SK-N-SH (cell line): ENCODE data around the gene SMARCC2.

Experiments
- ELF1 ChIP-seq: IDR thresholded peaks from 2 replicates; pipeline ENCODE4 v1.4.0; 2012
- FOSL2 ChIP-seq: IDR thresholded peaks from 2 replicates; pipeline ENCODE4 v1.4.0; 2012; ENCODE audit warnings: low read depth, mild to moderate bottlenecking, moderate library complexity, borderline replicate concordance
- POLR2AphosphoS5 ChIP-seq: IDR thresholded peaks from 2 replicates; pipeline ENCODE4 v1.6.1; 2012; ENCODE audit warnings: low read depth, low read length
- RFX5 ChIP-seq: IDR thresholded peaks from 2 replicates; pipeline ENCODE4 v1.6.1; 2012; ENCODE audit warnings: mild to moderate bottlenecking, improper control_type of control experiment, low read length
- SIN3A ChIP-seq: IDR thresholded peaks from 2 replicates; pipeline ENCODE4 v1.6.1; 2012; ENCODE audit warnings: low read depth, mild to moderate bottlenecking, low read length, moderate library complexity, borderline replicate concordance
- SMC3 ChIP-seq: IDR thresholded peaks from 2 replicates; pipeline ENCODE4 v1.6.1; 2012; ENCODE audit warnings: low read depth, low read length, improper control_type of control experiment
- TAF1 ChIP-seq: IDR thresholded peaks from 2 replicates; pipeline ENCODE4 v1.6.1; 2012; ENCODE audit warnings: low read depth, mild to moderate bottlenecking, low read length, moderate library complexity, borderline replicate concordance
- TEAD4 ChIP-seq: IDR thresholded peaks from 2 replicates; pipeline ENCODE4 v1.4.0; 2012; ENCODE audit warnings: mild to moderate bottlenecking, borderline replicate concordance; ENCODE audit not compliant: insufficient read depth
- YY1 ChIP-seq: IDR thresholded peaks from 2 replicates; pipeline ENCODE4 v1.4.0; 2012; ENCODE audit warnings: low read depth, mild to moderate bottlenecking
- TF ChIP-seq, protein P1 (sequence below): fragments of 200-600 bp; sonication (generic); IDR thresholded peaks from 2 replicates; pipeline ENCODE4 v1.6.1; 2017; ENCODE audit warnings: antibody characterized with exemption, mild to moderate bottlenecking, moderate library complexity
- TF ChIP-seq, protein P2 (sequence below): IDR thresholded peaks from 2 replicates; pipeline ENCODE4 v1.4.0; 2012; ENCODE audit warnings: low read depth

GRCh38 chr12:56150563-56150962, 38.7 kb downstream of the SMARCC2 start:
- TF ChIP-seq, protein P1, sequence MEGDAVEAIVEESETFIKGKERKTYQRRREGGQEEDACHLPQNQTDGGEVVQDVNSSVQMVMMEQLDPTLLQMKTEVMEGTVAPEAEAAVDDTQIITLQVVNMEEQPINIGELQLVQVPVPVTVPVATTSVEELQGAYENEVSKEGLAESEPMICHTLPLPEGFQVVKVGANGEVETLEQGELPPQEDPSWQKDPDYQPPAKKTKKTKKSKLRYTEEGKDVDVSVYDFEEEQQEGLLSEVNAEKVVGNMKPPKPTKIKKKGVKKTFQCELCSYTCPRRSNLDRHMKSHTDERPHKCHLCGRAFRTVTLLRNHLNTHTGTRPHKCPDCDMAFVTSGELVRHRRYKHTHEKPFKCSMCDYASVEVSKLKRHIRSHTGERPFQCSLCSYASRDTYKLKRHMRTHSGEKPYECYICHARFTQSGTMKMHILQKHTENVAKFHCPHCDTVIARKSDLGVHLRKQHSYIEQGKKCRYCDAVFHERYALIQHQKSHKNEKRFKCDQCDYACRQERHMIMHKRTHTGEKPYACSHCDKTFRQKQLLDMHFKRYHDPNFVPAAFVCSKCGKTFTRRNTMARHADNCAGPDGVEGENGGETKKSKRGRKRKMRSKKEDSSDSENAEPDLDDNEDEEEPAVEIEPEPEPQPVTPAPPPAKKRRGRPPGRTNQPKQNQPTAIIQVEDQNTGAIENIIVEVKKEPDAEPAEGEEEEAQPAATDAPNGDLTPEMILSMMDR = no peak
- TF ChIP-seq TEAD4 (no peak), SMC3 (no peak), POLR2AphosphoS5 (no peak; the same call in 1 of the 2 replicates), SIN3A (no peak), FOSL2 (no peak), ELF1 (no peak), TAF1 (no peak), YY1 (no peak), RFX5 (no peak)
- TF ChIP-seq, protein P2, sequence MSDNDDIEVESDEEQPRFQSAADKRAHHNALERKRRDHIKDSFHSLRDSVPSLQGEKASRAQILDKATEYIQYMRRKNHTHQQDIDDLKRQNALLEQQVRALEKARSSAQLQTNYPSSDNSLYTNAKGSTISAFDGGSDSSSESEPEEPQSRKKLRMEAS = no peak
